Measurements from ENCODE around the gene GHITM.

The GHITM gene

DNA sequence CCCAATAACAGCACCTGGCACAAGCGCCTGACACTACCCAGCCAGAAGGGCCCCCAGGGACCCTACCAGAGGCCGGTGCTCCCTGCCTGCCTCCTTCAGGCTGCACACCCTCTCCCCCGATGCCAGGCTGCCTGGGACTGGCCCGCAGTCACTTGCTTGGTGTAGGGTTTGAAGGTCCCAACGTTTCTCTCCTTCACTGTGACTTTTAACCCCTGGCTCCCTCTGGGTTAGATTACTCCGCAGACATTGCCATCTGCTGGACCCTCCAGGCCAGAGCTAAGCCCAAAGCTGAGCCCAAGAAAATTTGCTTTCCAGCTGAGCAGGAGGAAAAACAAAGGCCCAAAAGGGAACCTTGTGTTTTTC lies 61.9 kb downstream of the GHITM start:
- DNase-seq (ENCODE audit: low read depth), result no peak

DNA sequence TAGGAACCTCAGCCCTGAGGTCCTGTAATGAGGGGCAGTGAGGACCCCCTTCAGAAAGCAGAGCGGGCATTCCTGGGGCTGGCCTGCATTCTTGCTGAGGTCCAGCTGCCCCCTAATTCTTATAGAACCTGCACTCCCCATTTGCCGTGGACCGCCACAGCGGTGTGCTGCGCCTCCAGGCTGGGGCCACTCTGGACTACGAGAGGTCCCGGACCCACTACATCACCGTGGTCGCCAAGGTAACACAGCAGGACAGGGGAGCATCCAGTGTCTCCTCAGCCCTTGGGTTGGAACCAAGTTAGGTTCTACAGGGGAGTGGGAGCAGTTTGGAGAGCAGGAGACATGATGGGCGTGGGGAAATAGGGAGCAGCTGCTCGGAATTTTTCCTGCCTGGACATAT lies 62.4 kb downstream of the GHITM start:
- no peak for DNase-seq (ENCODE audit: low read depth)

DNA sequence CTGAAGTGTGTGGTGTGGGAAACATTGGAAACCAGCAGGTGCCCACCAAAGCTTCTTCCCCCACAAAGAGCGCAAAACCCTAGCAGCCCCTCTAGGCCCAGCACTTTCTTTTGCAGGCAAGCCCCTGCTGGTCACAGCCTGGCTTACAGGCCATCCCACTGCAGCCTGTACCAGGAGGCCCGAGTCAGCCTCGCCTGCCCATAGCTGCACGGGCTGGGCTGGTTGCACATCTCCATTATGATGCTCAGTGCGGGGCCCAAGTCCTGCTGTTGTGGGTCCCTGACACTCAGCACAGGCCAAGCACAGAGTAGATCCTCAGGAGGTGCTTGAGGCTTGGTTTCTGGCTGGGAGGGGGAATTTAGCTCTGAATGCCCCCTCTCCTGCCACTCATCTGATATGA lies 63.0 kb downstream of the GHITM start:
- no peak for DNase-seq (ENCODE audit: low read depth)

Measured in stimulated activated CD8-positive, alpha-beta memory T cell treated with anti-CD3 and anti-CD28 coated beads, Interleukin-4, amount 100 ng/mL, for 24 hours (primary cell).